ENCODE data around the gene IL12RB2.

GRCh38 chr1:67339623-67340343 lies 32.1 kb downstream of the IL12RB2 start:
- no peak for TF ChIP-seq CTCF (IDR thresholded peaks at IDR 0.05; ENCODE audit: low read depth, low read length)
- TF ChIP-seq EZH2phosphoT487 (IDR thresholded peaks at IDR 0.05; ENCODE audit: low read depth), result no peak
